RWPE2 (cell line): ENCODE results near the gene UCK1.
"Not testable (repeated sequence)": the region's sequence is repeated elsewhere in the genome, so short reads cannot be mapped to it uniquely, and the experiment has no call there.

Experiments
- ATAC-seq: fragments of 200-7000 bp; cut with Tn5 transposase; 3 replicates; pipeline ENCODE4 v1.9.1; 2021; ENCODE audit warnings: low read depth
- DNase-seq: peaks from one replicate; pipeline ENCODE4 v3.0.0-alpha.2; 2020; ENCODE audit warnings: low spot score
- H3K27ac ChIP-seq: fragments of 450-650 bp; 2 replicates; pipeline ENCODE4 v1.5.1; 2017; ENCODE audit warnings: mild to moderate bottlenecking; ENCODE audit not compliant: poor library complexity, severe bottlenecking
- H3K27me3 ChIP-seq: fragments of 250-450 bp; sonication (Bioruptor Pico); 2 replicates; pipeline ENCODE4 v1.5.1; 2021; ENCODE audit warnings: mild to moderate bottlenecking, moderate library complexity; ENCODE audit not compliant: insufficient read depth, poor library complexity, severe bottlenecking
- H3K36me3 ChIP-seq: fragments of 250-450 bp; sonication (Bioruptor Pico); 2 replicates; pipeline ENCODE4 v1.5.1; 2020; ENCODE audit warnings: low read depth, mild to moderate bottlenecking, moderate library complexity
- H3K4me1 ChIP-seq: fragments of 250-450 bp; sonication (Bioruptor Pico); 2 replicates; pipeline ENCODE4 v1.5.1; 2021; ENCODE audit warnings: mild to moderate bottlenecking, moderate library complexity; ENCODE audit not compliant: insufficient read depth, poor library complexity, severe bottlenecking
- H3K4me3 ChIP-seq: fragments of 250-450 bp; sonication (Bioruptor Pico); 2 replicates; pipeline ENCODE4 v1.5.1; 2021; ENCODE audit warnings: mild to moderate bottlenecking, moderate library complexity; ENCODE audit not compliant: severe bottlenecking
- H3K9me3 ChIP-seq: fragments of 250-450 bp; sonication (Bioruptor Pico); 2 replicates; pipeline ENCODE4 v1.5.1; 2021; ENCODE audit warnings: mild to moderate bottlenecking, moderate library complexity; ENCODE audit not compliant: severe bottlenecking
- TF ChIP-seq, protein P1 (sequence below): fragments of 450-650 bp; IDR thresholded peaks from one replicate; pipeline ENCODE4 v1.5.1; 2017; ENCODE audit warnings: mild to moderate bottlenecking, moderate library complexity; ENCODE audit not compliant: poor library complexity, severe bottlenecking

Gene UCK1

DNA sequence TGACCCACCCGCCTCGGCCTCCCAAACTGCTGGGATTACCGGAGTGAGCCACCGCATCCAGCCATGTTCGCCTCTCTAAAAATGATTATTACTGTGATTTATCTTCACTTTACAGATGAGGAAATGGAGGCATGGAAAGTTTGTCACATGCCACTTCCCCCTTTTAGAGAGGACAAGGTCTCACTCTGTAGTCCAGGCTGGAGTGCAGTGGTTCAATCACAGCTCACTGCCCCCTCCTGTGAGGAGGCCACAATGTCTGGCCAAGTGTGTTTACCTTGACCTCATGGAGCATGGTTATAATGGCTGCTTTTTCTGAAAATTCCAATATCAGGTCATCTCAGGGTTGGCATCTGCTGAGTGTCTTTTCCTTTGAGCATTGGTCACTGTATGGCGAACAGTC is 21.0 kb upstream of the UCK1 start:
- Histone ChIP-seq H3K36me3 (no peaks in the 10 kb centered on the region), H3K4me3 (no peak overlapping the region), H3K27ac (no peak overlapping the region), H3K9me3 (no peaks in the 10 kb centered on the region), H3K4me1 (no peaks in the 10 kb centered on the region), H3K27me3 (peaks cover 20% of the 10 kb centered on the region)
- no peak for ATAC-seq
- TF ChIP-seq, protein P1, sequence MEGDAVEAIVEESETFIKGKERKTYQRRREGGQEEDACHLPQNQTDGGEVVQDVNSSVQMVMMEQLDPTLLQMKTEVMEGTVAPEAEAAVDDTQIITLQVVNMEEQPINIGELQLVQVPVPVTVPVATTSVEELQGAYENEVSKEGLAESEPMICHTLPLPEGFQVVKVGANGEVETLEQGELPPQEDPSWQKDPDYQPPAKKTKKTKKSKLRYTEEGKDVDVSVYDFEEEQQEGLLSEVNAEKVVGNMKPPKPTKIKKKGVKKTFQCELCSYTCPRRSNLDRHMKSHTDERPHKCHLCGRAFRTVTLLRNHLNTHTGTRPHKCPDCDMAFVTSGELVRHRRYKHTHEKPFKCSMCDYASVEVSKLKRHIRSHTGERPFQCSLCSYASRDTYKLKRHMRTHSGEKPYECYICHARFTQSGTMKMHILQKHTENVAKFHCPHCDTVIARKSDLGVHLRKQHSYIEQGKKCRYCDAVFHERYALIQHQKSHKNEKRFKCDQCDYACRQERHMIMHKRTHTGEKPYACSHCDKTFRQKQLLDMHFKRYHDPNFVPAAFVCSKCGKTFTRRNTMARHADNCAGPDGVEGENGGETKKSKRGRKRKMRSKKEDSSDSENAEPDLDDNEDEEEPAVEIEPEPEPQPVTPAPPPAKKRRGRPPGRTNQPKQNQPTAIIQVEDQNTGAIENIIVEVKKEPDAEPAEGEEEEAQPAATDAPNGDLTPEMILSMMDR, result no peak
- no peak for DNase-seq

DNA sequence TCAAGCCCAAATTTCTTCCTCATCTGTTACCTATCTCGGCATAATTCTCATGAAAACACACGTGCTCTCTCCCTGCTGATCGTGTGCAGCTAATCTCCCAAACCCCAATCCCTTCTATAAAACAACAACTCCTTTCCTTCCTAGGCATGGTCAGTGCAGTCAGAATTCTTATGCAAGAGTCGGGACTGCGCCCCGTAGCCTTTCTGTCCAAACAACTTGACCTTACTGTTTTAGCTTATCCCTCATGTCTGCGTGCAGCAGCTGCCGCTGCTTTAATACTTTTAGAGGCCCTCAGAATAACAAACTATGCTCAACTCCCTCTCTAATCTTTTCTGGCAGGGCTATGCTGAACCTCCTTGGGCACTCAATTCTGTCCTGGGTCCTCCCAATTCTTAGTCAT is 19.4 kb upstream of the UCK1 start:
- not testable (repeated sequence) for H3K4me1 ChIP-seq, ATAC-seq, H3K4me3 ChIP-seq, H3K27ac ChIP-seq, H3K9me3 ChIP-seq, DNase-seq, H3K36me3 ChIP-seq
- peaks cover 36% of the 10 kb centered on the region for H3K27me3 ChIP-seq

DNA sequence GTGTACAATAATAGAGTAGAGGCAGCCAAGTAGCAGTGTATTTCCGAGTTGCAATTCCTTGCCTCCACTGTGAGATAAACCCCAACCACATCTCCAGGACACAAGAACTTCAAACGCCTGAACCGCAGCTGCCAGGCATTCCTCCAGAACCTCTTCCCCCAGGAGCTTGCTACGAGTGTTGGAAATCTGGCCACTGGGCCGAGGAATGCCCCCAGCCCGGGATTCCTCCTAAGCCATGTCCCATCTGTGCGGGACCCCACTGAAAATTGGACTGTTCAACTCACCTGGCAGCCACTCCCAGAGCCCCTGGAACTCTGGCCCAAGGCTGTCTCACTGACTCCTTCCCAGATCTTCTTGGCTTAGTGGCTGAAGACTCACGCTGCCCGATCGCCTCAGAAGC is 18.1 kb upstream of the UCK1 start:
- not testable (repeated sequence) for H3K4me1 ChIP-seq, H3K4me3 ChIP-seq, DNase-seq, H3K27ac ChIP-seq, H3K9me3 ChIP-seq, ATAC-seq, H3K36me3 ChIP-seq
- H3K27me3 ChIP-seq, result peaks cover 47% of the 10 kb centered on the region

DNA sequence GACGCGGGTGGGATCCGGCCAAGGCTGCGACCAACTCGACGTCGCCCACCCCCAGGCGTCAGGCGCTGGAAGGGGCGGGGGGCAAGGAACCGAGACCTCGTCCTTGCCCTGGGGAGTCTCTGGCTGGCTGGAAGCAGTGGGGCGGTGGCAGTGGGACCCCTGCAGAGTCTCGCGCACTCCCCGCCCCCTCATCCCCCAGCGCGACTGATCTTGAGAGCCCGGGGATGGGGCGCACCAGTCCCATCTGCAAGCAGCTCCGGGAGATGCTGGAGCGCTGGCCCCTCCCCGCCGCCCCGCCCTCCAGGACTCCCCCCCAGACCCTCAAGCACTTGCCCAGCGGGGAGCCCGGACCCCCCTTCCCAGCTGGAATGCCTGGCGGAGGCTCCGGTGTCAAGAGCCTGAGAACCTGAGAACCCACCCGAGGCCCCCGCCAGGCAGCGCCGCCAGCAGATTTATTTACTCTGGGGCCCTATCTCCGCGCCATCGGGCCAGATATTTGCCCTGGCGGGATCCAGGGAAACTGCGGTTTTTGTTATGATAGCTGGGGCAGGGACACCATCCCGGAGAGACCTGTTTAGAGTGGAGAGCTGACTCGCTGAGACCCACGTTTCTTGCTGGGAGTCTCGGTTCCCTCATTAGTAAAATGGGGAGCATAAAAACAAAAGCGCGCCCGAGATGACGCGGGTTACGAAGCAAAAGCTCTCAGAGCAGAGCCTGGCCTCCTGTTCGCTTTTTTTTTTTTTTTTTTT is 15.4 kb upstream of the UCK1 start:
- Histone ChIP-seq H3K36me3 (no peaks in the 10 kb centered on the region), H3K4me1 (no peaks in the 10 kb centered on the region), H3K9me3 (peaks cover 3% of the 10 kb centered on the region), H3K27me3 (peaks cover 47% of the 10 kb centered on the region), H3K4me3 (no peak overlapping the region), H3K27ac (no peak overlapping the region)
- ATAC-seq, result peak; percentile 57
- no peak for DNase-seq
- TF ChIP-seq, protein P1, result no peak

DNA sequence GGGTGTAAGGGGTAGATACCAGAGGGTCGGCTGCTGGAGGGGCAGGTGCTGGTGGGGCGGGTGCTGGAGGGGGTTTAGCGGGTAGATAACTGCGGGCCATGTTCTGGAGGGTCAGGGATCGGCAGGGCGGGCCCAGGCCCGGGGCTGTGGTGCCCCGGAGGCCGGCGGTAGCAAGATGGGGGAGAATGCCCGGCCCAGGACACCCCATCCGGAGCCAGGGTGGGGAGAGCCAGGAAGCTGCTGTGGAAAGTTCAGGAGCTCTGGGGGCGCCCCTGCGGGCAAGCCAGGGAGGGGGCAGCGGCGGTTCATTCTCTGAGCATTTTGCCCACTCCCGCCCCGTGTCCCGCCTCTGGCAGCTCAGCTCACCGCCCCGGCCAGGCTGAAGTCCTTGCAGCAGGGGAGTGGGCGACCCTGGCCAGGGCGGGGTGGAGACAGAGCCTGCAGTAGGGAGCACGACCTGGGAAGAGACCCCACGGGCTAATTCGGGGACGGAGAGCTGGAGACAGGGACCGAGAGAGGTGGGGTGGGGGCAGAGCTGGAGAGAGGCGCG is 14.8 kb upstream of the UCK1 start:
- H3K4me3 ChIP-seq, result no peak overlapping the region
- peak; percentile 25; the same call in 1 of the 3 replicates for ATAC-seq
- H3K4me1 ChIP-seq, result no peaks in the 10 kb centered on the region
- no peak overlapping the region for H3K27ac ChIP-seq
- peaks cover 3% of the 10 kb centered on the region for H3K9me3 ChIP-seq
- no peak for DNase-seq
- H3K36me3 ChIP-seq, result no peaks in the 10 kb centered on the region
- TF ChIP-seq, protein P1, result no peak
- H3K27me3 ChIP-seq, result peaks cover 47% of the 10 kb centered on the region
